Spleen (tissue), 11 donors: ENCODE measurements around the gene LDLRAD4. TPM values are rescaled to one million over a fixed set of nuclear protein-coding genes. Genes with fewer than 3 reads are reported as not detected.

Experiments used
- DNase-seq: peaks from one replicate; pipeline ENCODE4 v3.0.0-alpha.2; 2020
- H3K27ac ChIP-seq, 8 donors: fragments of 200-600 bp; sonication (generic) in 7 of 8; 1 replicate in 4 of 8; 2 replicates in 4 of 8; pipeline versions ENCODE4 v1.5.0 to v1.8.0; 2016 to 2021; ENCODE audit warnings: inconsistent platforms in 4 of 8, mild to moderate bottlenecking in 4 of 8, moderate library complexity in 1 of 8
- H3K27me3 ChIP-seq, 7 donors: fragments of 200-600 bp; sonication (generic) in 6 of 7; replicated peaks in 1 of 7; 1 replicate in 4 of 7; 2 replicates in 3 of 7; pipeline versions ENCODE4 v1.5.0 to v1.8.0; 2016 to 2021; ENCODE audit warnings: inconsistent platforms in 3 of 7, mild to moderate bottlenecking in 1 of 7
- H3K36me3 ChIP-seq, 6 donors: fragments of 200-600 bp; sonication (generic) in 5 of 6; 1 replicate in 4 of 6; 2 replicates in 2 of 6; pipeline versions ENCODE4 v1.5.0 to v1.8.0; 2016 to 2021; ENCODE audit warnings: inconsistent platforms in 2 of 6
- H3K4me1 ChIP-seq, 6 donors: fragments of 200-600 bp; sonication (generic) in 5 of 6; 1 replicate in 3 of 6; 2 replicates in 3 of 6; pipeline versions ENCODE4 v1.5.0 to v1.8.0; 2016 to 2021; ENCODE audit warnings: inconsistent platforms in 3 of 6
- H3K4me3 ChIP-seq, 8 donors: fragments of 200-600 bp; sonication (generic) in 7 of 8; 1 replicate in 4 of 8; 2 replicates in 4 of 8; pipeline versions ENCODE4 v1.5.0 to v1.8.0; 2016 to 2021; ENCODE audit warnings: inconsistent platforms in 4 of 8, mild to moderate bottlenecking in 4 of 8, moderate library complexity in 2 of 8
- H3K9me3 ChIP-seq, 8 donors: fragments of 200-600 bp; sonication (generic) in 7 of 8; 1 replicate in 4 of 8; 2 replicates in 4 of 8; pipeline versions ENCODE4 v1.5.0 to v1.8.0; 2016 to 2021; ENCODE audit warnings: inconsistent platforms in 4 of 8
- CTCF ChIP-seq, 11 experiments: fragments of 200-600 bp in 7 of 11; fragments of 450-650 bp in 4 of 11; sonication (generic) in 4 of 11; IDR thresholded peaks in 8 of 11; conservative IDR thresholded peaks in 3 of 11; 1 replicate in 7 of 11; 2 replicates in 4 of 11; pipeline versions ENCODE4 v1.4.0 to v1.8.0; 2016 to 2021; ENCODE audit warnings: antibody characterized with exemption in 11 of 11, inconsistent platforms in 4 of 11, mild to moderate bottlenecking in 1 of 11
- POLR2A ChIP-seq, 3 donors: fragments of 450-650 bp; IDR thresholded peaks; one replicate each; pipeline ENCODE4 v1.5.1; 2017; ENCODE audit warnings: antibody characterized with exemption in 3 of 3, mild to moderate bottlenecking in 1 of 3
- POLR2AphosphoS5 ChIP-seq, 3 donors: sonication (generic); formaldehyde crosslinking; IDR thresholded peaks; one replicate each; pipeline ENCODE4 v1.5.1; 2017; ENCODE audit warnings: antibody characterized with exemption in 3 of 3
- WGBS, 5 donors: extraction: QIAGEN DNeasy Blood & Tissue Kit in 3 of 5; methylation state at CpG; one replicate each; pipeline versions ENCODE4 v1.1.5 to v1.1.7; 2013 to 2018; 5-methylcytosine and 5-hydroxymethylcytosine counted together
- intact Hi-C: fragments of 100-400 bp; cut with DNase I; formaldehyde crosslinking; loops from one replicate; pipeline ENCODE4 v1.15.0; 2023; ENCODE audit warnings: low total_unique reads
- polyA plus RNA-seq, 3 donors: library from polyadenylated mRNA; stranded (reverse); fragments of 200-250 nt; gene quantifications; one replicate each; pipeline ENCODE4 v1.2.1, GENCODE V29; 2013
- total RNA-seq, 7 donors: library from RNA; depleted of rRNA in 3 of 7; stranded (reverse); fragments of >200 nt in 3 of 7; fragmentation: NEBNext Ultra II Directional in 4 of 7; extraction: Animal tissue kit (Norgen Biotek cat#: 25700) in 4 of 7; gene quantifications; one replicate each; pipeline versions ENCODE4 v1.1.0 to v1.2.1, GENCODE V29; 2016 to 2021
- donor health status: healthy with polysubstance abuse.
- donor health status: DM: no; HTN: no; CAD: no; lungs with moderate emphysema.
- donor health status: DM: no; HTN: no; CAD: no.
- donor health status: Bipolar disorder and iron deficiency.
- donor health status: healthy.
- donor health status: DM: no; HTN: no; CAD: no.
- donor health status: DM: yes; HTN: yes; CAD: no.

Gene LDLRAD4
- total and polyA plus RNA-seq, 10 donors, result 4.5 to 80.8 (median 46.4) TPM

- no peak for DNase-seq
- intact Hi-C loops, result no loop called here
- WGBS, 5 donors, result 81 to 87% (median 85%) methylated on average over 14 to 16 of the region's 16 CpGs
- TF ChIP-seq POLR2AphosphoS5 (IDR thresholded peaks at IDR 0.05) (peak in 2 of 3 donors; percentile 55 to 74), POLR2A (IDR thresholded peaks at IDR 0.05) (peak in 1 of 3 donors; percentile 39), CTCF (IDR thresholded peaks at IDR 0.05 in 8 of 11, conservative IDR thresholded peaks at IDR 0.05 in 3 of 11) (no peak)
- H3K4me1 ChIP-seq, result peaks cover 17 to 77% (median 47%) of the 10 kb centered on the region in 6 donors
- peak overlapping the region in 6 of 8 donors; percentile 11 to 68 (median 54) for H3K27ac ChIP-seq
- H3K4me3 ChIP-seq, result no peak overlapping the region
- no peaks in the 10 kb centered on the region for H3K9me3 ChIP-seq
- H3K27me3 ChIP-seq, result no peaks in the 10 kb centered on the region
- no peaks in the 10 kb centered on the region for H3K36me3 ChIP-seq
Measured at GRCh38 chr18:13271302-13271911, 52.8 kb downstream of the LDLRAD4 start.

- WGBS, 5 donors, result 95 to 97% (median 96%) methylated on average over 14 of the region's 14 CpGs
- Histone ChIP-seq H3K36me3 (no peaks in the 10 kb centered on the region), H3K9me3 (no peaks in the 10 kb centered on the region), H3K4me1 (peaks cover 17 to 67% (median 44%) of the 10 kb centered on the region in 6 donors), H3K27me3 (no peaks in the 10 kb centered on the region), H3K4me3 (no peak overlapping the region), H3K27ac (peak overlapping the region in 3 of 8 donors; percentile 54 to 68 (median 66))
- TF ChIP-seq CTCF (IDR thresholded peaks at IDR 0.05 in 8 of 11, conservative IDR thresholded peaks at IDR 0.05 in 3 of 11) (no peak), POLR2A (IDR thresholded peaks at IDR 0.05) (no peak), POLR2AphosphoS5 (IDR thresholded peaks at IDR 0.05) (no peak)
- intact Hi-C loops, result no loop called here
- no peak for DNase-seq
Measured at GRCh38 chr18:13272416-13272815, 53.9 kb downstream of the LDLRAD4 start.

GRCh38 chr18:13273800-13274199 lies 55.2 kb downstream of the LDLRAD4 start:
- Histone ChIP-seq H3K36me3 (no peaks in the 10 kb centered on the region), H3K27ac (peak overlapping the region in 5 of 8 donors; percentile 11 to 58 (median 17)), H3K27me3 (no peaks in the 10 kb centered on the region), H3K4me3 (peak overlapping the region in 1 of 8 donors; percentile 41), H3K9me3 (no peaks in the 10 kb centered on the region), H3K4me1 (peaks cover 4 to 54% (median 32%) of the 10 kb centered on the region in 6 donors)
- no peak for TF ChIP-seq POLR2A (IDR thresholded peaks at IDR 0.05)
- TF ChIP-seq CTCF (IDR thresholded peaks at IDR 0.05 in 8 of 11, conservative IDR thresholded peaks at IDR 0.05 in 3 of 11), result no peak
- no peak for TF ChIP-seq POLR2AphosphoS5 (IDR thresholded peaks at IDR 0.05)
- 54 to 71% (median 59%) methylated on average over 8 to 9 of the region's 9 CpGs for WGBS, 5 donors
- intact Hi-C loops, result no loop called here
- no peak for DNase-seq

- H3K9me3 ChIP-seq, result no peaks in the 10 kb centered on the region
- intact Hi-C loops, result no loop called here
- no peak for TF ChIP-seq POLR2A (IDR thresholded peaks at IDR 0.05)
Measured at GRCh38 chr18:13275075-13275474, 56.5 kb downstream of the LDLRAD4 start.

More at GRCh38 chr18:13275075-13275474, 56.5 kb downstream of the LDLRAD4 start:
- no peak for DNase-seq
- Histone ChIP-seq H3K4me1 (peaks cover 0 to 53% (median 20%) of the 10 kb centered on the region in 6 donors), H3K4me3 (no peak overlapping the region), H3K27ac (peak overlapping the region in 1 of 8 donors; percentile 8), H3K27me3 (no peaks in the 10 kb centered on the region), H3K36me3 (no peaks in the 10 kb centered on the region)
